Epithelial cell of prostate (primary cell): ENCODE measurements around the gene SORCS1.
"Not testable (repeated sequence)": the region's sequence is repeated elsewhere in the genome, so short reads cannot be mapped to it uniquely, and the experiment has no call there.

Experiments used
- DNase-seq: peaks from one replicate; pipeline ENCODE4 v3.0.0-alpha.2; 2011; ENCODE audit warnings: low read depth, low spot score
- H3K27ac ChIP-seq: fragments of 450-650 bp; 2 replicates; pipeline ENCODE4 v1.5.1; 2017; ENCODE audit warnings: mild to moderate bottlenecking

The SORCS1 gene

GRCh38 chr10:107056182-107056581 is 108.3 kb downstream of the SORCS1 start:
- no peak overlapping the region for H3K27ac ChIP-seq
- DNase-seq = no peak

- H3K27ac ChIP-seq = no peak overlapping the region
- no peak for DNase-seq
Measured at GRCh38 chr10:107054469-107055156, 109.9 kb downstream of the SORCS1 start.

DNA sequence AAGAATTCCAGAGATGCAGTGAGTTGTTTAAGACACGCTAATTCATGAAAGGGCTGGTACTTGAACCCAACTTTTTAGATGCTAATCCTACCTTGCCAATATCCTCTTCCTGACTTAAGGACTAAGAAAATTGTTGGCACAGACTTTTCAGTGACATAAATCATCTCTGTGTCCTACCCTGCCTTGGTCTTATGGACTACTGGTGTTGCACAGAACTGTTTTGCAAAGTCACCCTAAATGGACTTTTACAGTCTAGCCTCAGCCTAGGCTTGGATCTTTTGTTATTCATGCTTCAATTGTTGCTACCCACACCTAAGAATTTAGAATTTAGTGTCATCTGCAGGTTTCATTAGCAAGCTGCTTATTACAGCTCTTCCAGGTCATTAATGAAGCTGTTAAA is 112.7 kb downstream of the SORCS1 start:
- no peak overlapping the region for H3K27ac ChIP-seq
- DNase-seq = no peak

DNA sequence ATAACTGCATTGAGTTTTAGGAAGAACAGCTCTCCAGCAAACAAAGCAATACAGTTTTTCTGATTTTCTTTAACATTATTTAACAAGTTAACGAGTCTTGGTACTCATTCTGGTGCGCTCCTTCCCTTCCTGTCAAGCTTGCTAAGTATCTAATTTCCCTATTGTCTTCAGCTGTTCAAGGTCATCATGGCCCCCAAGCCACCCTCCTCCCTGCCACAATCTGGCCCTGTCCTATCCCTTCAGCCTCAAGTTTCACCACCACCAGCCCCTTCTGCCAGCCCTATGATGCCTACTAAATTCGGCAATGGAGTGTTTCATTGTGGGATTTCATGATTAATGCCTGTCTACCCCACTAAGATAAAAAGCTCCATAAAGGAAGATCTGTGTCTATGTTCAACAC is 121.0 kb downstream of the SORCS1 start:
- DNase-seq = no peak

DNA sequence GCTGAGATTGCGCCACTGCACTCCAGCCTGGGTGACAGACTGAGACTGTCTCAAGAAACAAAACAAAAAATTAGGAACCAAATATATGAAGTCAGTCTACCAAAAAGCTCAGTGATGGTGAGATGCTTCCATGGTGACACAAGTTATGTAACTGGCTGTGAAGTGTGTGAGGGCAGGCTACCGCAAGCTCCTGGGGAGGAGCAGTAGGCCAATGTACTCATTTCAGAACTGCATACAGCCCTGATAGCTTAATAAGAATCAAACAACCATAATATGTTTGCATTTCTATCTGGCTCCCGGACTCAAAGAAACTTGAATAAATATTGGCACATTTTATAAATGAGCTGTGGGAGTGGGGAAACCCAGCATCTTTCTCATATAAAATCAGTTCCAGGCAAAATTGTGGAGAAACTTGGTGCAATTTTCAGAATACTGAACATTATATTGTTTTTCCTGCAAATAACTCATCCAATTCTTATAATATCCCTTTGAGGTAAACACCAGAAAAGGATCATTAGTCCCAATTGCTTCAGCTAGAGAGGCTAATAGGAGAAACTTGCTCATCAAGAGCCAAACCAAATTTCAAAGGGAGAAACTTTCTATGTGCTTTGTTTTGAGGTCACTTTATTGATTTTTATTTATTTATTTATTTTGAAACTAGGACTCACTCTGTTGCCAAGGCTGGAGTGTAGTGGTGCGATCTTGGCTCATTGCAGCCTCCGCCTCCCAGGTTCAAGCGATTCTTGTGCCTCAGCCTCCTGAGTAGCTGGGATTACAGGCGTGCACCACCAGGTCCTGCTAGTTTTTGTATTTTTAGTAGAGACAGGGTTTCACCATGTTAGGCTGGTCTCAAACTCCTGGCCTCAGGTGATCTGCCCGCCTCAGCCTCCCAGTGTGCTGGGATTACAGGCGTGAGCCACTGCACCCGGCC is 127.0 kb downstream of the SORCS1 start:
- no peak overlapping the region for H3K27ac ChIP-seq
- no peak for DNase-seq

More for the DNA sequence above, 121.0 kb downstream of the SORCS1 start:
- H3K27ac ChIP-seq = no peak overlapping the region

DNA sequence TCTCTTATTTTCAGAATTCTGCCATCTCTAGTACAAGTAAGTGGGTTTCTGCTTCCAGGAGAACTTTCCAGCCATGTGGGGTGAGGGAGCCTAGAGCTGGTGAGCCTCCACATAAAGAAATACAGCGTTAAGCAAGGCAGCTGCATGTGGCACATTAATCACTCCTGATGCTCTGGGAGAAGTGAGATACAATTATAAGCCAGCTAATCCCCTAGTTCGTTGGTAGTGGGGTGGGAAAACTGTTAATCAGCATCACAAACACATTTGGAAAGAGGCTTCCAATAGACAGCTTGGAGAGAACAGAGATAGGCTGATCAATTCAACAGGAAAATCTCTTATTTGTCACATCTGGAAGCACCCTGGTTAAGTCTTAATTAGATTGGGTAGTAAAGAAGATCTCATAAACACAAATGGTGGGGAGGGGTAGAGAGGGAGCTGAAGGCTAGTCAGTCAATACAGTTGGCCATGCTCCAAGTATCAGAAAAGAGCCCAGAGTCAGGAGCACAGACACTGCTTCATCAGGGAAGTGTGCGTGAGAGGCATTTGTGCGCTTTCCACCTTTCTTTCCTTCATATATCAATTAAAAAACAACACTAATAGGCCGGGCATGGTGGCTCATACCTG is 130.6 kb downstream of the SORCS1 start:
- no peak overlapping the region for H3K27ac ChIP-seq
- DNase-seq = no peak

GRCh38 chr10:107032700-107033401 is 131.7 kb downstream of the SORCS1 start:
- no peak overlapping the region for H3K27ac ChIP-seq
- DNase-seq = no peak

- DNase-seq = no peak
Measured at GRCh38 chr10:107031931-107032699, 132.4 kb downstream of the SORCS1 start.

DNA sequence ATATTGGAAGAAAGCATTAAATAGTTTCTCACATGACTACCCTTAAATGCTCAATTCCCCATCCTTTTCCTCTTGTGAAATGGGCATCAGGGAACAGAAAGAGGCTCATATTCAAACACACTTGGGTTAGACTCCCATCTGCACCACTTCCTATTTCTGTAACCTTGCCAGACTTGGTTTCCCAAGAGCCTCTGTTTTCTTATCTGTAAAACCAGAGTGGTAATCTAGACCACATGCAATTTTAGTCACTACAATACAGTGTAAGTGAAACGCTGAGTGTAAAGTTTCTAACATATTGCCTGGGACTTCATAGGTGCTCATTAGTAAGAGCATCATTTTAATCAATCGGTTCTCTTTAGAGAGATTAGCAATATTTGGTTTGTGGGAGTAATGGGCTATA is 136.3 kb downstream of the SORCS1 start:
- no peak for DNase-seq
- H3K27ac ChIP-seq = no peak overlapping the region

More at GRCh38 chr10:107031931-107032699, 132.4 kb downstream of the SORCS1 start:
- no peak overlapping the region for H3K27ac ChIP-seq

DNA sequence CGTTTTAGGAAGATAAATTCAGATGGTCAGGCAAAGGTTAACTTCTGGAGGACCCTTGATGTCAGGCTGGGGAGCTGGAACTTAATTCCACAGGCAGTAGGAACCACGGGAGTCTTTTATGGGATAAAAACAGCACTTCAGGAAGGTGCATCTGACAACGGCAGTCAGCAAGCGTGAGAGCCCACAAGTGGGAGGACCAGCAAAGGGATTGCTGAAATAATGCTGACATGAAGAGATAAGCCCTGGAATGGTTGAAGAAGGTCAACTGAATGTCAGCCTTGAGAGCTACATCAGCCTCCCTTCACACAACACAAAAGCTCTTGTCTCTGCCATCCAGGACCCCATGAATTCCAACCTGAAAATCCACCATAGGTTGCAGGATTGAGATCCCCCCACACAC is 138.8 kb downstream of the SORCS1 start:
- DNase-seq = no peak
- no peak overlapping the region for H3K27ac ChIP-seq

- H3K27ac ChIP-seq, DNase-seq: not testable (repeated sequence)
Measured at GRCh38 chr10:107024033-107024432, 140.5 kb downstream of the SORCS1 start.

GRCh38 chr10:107022600-107023354 is 141.7 kb downstream of the SORCS1 start:
- no peak overlapping the region for H3K27ac ChIP-seq
- DNase-seq = no peak

GRCh38 chr10:107019154-107019553 is 145.4 kb downstream of the SORCS1 start:
- no peak for DNase-seq
- H3K27ac ChIP-seq = no peak overlapping the region

- no peak overlapping the region for H3K27ac ChIP-seq
- no peak for DNase-seq
Measured at GRCh38 chr10:107013258-107014006, 151.1 kb downstream of the SORCS1 start.

GRCh38 chr10:107011992-107012391 is 152.5 kb downstream of the SORCS1 start:
- H3K27ac ChIP-seq = no peak overlapping the region
- no peak for DNase-seq

DNA sequence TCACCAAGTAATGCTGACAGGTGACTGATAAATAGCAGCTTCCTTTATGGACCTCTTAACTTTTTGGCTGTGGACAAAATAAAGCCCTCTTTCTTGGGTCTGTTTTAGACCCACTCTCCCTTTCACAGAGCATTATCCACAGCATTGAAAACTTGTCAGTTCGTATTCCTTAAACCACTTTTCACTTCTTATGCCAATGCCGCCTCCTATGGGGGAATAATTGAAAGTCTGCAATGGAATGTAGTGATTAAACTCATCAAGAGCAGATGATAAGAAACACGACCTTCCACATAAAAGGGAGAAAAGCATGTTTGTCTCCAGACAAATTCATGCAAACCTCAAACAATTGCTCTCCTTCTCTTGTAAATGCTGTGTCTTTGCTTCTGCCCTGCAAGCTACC is 153.4 kb downstream of the SORCS1 start:
- DNase-seq = no peak
- H3K27ac ChIP-seq = no peak overlapping the region

- DNase-seq = no peak
- H3K27ac ChIP-seq = no peak overlapping the region
Measured at GRCh38 chr10:107010531-107010930, 154.0 kb downstream of the SORCS1 start.

DNA sequence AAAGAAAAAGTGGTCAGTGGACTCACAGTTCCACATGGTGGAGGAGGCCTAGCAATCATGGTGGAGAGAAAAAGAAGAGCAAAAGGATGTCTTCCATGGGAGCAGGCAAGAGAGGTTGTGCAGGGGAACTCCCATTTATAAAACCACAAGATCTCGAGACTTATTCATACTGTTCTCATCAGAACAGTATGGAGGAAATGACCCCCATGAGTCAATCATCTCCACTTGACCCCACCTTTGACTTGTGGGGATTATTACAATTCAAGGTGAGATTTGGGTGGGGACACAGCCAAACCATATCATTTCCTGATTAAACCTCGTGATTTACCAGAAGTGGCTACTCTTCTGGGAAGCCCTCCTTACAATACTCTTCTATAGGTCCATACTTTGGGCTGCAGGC is 160.1 kb downstream of the SORCS1 start:
- no peak for DNase-seq
- no peak overlapping the region for H3K27ac ChIP-seq
